ENCODE measurements around the gene ELOF1.
A peak's percentile ranks its signal among the peaks of the same experiment; 100 is the strongest.

- TF ChIP-seq EP300 (IDR thresholded peaks at IDR 0.05; ENCODE audit: low read depth), result no peak
- TF ChIP-seq CTCF (IDR thresholded peaks at IDR 0.05), result peak; percentile 86 to 94 (median 90)
- no peak for TF ChIP-seq POLR2A (IDR thresholded peaks at IDR 0.05)
Observed at GRCh38 chr19:11587302-11587974, 28.4 kb upstream of the ELOF1 start.

All from transverse colon (tissue), 3 donors.